Activated T-cell treated with anti-CD3 and anti-CD28 coated beads for 24 hours (primary cell): Measurements from ENCODE around the gene GMPPA.

ENCODE experiments used
- DNase-seq: peaks from one replicate; pipeline ENCODE4 v3.0.0-alpha.2; 2020; ENCODE audit warnings: low read depth

The GMPPA gene

DNA sequence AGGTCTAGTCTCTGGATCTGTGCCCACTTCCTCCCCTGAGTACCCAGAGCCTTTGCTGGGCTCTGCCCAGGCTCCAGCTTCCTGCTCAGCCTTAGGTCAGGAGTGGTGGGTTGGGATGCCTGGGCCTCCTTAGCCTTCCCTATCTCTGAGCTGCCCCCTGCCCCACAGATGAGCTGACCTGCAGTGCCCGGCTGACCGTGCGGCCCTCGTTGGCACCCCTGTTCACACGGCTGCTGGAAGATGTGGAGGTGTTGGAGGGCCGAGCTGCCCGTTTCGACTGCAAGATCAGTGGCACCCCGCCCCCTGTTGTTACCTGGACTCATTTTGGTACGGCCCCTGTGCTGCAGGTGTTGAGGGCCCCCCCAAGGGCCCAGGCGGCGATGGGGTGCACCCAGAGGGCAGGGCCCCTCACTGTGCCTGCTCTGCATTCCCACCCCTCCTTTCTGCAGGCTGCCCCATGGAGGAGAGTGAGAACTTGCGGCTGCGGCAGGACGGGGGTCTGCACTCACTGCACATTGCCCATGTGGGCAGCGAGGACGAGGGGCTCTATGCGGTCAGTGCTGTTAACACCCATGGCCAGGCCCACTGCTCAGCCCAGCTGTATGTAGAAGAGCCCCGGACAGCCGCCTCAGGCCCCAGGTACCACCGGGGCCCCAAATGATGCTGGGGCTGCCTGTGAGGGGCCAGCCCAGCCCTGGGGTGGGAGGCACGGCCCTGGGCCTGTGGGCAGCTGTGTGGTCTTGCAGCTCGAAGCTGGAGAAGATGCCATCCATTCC lies 30.1 kb upstream of the GMPPA start:
- DNase-seq, result no peak

DNA sequence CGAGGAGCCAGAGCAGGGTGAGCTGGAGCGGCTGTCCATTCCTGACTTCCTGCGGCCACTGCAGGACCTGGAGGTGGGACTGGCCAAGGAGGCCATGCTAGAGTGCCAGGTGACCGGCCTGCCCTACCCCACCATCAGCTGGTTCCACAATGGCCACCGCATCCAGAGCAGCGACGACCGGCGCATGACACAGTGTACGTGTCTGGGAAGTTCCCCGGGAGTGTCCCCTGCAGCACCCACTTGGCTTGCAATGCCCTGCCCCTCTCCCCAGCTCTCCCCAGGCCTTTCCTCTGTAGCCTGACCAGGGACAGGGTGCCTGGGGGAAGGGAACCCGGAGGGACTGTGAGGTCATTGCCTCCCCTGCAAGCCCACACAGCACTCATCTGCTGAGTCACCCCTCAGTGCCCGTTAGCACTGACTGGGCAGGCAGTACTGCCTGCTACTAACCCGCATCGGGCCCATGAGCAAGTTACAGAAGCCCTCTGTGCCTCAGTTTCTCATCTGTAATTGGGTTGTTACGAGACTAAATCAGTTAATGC lies 29.4 kb upstream of the GMPPA start:
- DNase-seq, result no peak

DNA sequence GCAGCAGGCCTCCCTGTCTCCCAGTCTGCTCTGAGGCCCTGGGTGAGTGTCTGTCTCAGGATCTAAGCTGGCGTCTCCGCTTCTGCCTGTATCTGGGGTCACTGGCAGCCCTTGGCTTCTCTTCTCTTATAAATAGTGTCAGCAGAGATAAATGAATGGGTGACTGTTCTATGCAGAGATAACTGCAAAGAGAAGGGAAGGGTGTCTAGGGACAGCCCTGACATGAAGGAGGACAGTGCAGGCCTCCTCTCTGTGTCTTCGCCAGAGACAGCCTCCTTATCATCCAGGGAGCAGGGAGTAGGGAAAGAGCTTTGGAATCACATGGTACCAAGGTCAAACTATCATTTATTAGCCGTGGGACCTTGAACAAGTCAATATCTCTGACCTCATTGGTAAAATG lies 28.3 kb upstream of the GMPPA start:
- DNase-seq, result no peak

DNA sequence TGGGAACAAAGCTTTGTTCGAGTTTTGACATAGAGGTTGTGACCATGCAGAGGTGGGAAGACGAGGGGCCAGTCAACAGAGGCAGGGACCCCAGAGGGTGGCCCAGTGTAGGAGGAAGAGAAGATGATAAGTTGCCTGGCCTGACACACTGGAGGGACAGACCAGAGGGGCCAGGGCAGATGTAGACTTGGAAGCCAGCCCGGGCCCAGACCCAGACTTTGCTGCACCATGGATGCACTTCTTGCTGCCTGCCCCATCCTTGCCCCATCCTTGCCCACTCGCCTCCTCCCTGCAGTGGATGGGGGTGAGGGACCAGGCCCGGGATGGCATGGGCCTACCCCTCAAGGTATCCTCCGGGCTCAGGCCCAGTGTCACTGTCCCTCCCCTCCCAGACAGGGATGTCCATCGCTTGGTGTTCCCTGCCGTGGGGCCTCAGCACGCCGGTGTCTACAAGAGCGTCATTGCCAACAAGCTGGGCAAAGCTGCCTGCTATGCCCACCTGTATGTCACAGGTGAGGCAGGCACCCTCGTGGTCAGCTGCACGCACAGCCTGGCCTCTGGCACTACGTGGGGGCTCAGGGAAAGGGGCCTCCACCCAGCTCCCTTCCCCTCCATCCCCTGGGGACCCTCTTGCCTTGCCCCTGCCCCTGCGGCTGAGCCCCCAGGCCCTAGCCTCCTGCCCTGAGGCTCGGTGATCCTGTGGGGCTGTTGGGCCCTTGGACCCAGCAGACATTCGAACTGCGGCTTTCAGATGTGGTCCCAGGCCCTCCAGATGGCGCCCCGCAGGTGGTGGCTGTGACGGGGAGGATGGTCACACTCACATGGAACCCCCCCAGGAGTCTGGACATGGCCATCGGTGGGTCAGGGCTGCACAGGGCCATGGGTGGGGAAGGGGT lies 27.0 kb upstream of the GMPPA start:
- DNase-seq, result no peak

DNA sequence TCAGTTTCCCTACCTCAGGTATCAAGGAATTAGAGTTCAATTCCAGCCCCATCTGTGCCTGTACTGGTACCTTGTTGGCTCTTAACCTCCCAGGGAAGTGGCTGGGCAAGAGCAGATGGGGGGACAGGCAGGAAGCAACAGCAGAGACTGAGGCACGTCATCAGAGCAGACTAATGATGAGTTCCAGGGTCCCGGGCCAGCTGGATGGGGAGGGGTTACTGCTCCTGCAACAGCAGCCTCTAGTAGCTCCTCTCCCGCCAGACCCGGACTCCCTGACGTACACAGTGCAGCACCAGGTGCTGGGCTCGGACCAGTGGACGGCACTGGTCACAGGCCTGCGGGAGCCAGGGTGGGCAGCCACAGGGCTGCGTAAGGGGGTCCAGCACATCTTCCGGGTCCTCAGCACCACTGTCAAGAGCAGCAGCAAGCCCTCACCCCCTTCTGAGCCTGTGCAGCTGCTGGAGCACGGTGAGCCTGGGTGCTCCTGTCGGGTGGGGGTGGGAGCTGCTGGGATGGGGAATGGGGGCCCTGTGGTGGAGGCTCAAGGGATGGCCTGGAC lies 26.0 kb upstream of the GMPPA start:
- no peak for DNase-seq

DNA sequence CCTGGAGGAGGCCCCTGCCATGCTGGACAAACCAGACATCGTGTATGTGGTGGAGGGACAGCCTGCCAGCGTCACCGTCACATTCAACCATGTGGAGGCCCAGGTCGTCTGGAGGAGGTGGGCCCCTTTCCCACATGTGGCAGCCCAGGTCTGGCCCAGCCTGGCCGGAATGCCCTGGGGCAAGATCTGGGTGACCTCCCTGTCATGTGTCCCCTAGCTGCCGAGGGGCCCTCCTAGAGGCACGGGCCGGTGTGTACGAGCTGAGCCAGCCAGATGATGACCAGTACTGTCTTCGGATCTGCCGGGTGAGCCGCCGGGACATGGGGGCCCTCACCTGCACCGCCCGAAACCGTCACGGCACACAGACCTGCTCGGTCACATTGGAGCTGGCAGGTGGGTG lies 25.2 kb upstream of the GMPPA start:
- no peak for DNase-seq

DNA sequence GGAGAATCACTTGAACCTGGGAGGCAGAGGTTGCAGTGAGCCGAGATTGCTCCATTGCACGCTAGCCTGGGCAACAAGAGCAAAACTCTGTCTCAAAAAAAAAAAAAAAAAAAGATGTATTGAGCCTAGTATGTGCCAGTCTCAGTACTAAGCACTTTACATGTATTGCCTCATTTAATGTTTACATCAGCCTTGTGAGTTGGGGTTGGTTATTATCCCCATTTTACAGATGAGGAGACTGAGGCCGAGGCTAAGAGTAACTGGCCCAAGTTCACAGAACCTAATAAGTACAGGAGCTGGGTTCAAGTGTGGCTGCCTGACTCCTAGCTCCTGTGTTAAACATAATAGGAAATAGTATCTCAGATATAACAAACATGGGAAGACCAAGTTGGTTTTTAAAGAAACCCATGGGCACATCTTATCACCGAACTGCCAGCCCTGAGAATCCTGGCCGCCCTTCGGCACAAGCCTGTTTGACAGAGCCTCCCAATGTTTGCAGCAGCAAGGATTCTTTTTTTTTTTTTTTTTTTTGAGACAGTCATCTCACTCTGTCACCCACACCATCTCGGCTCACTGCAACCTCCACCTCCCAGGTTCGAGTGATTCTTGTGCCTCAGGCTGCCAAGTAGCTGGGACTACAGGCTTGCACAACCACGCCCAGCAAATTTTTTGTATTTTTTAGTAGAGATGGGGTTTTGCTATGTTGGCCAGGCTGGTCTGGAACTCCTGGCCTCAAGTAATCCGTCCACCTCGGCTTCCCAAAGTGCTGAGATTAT lies 24.2 kb upstream of the GMPPA start:
- no peak for DNase-seq

DNA sequence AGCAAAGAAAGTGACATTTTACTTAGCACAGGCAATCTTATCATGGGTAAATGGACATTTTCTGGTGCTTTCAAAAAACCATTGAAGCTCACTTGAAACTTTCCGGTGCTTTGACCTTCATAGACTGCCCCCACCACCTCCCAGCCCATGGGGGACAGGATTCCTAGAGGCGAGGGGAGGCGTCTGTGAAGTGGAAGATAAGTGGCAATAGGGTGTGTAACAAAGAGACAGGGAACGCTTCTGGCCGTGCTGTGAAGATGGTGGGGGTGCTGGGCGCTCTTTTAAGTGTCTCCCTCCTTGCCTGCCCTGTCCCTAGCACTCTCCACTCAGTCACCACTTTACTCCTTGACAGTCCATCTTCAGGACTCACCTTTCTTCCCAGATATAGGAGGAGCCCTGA lies 23.4 kb upstream of the GMPPA start:
- DNase-seq, result no peak

DNA sequence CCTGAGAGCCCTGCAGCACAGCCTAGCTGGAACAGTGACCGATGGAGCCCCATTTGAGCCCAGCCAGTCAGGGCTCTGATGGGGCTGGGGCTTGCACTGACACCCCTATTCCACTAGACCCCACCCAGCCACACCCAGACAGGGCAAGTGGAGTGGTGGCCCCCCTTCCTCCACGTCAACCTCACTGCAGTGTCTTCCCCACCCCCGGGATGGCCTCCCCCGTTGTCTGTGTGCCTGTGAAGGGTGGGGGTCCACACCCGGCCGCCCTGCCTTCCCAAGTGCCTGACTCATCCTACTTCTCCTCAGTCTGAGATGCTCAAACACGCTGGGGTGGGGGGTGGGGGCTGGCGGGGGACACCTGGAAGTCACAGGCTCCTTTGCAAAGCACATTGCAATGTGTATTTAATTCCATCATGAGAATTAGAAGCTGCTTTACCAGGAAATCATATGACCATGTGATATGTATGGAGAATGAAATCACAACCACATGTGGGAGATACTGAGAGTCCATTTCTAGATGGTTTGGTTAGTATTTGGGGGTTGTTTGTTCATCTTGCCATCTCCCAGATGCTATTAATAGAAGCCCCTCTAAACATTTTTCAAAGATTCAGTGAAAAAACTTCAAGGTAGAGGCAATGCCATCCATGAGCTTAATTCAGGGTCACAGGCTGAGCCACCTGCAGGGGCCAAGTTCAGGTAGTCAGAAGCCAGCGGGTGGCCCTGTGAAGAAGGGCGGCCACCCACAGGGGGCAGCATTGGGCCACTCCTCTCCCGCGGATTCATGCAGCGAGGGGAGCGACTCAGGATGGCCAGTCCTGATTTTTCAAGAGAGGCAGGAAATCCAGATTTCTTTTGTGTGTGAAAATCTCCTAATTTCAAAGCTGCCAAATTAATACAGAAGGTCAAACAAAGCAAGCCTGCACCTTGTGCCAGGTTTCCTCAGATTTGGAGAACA lies 22.7 kb upstream of the GMPPA start:
- peak; percentile 49 for DNase-seq

DNA sequence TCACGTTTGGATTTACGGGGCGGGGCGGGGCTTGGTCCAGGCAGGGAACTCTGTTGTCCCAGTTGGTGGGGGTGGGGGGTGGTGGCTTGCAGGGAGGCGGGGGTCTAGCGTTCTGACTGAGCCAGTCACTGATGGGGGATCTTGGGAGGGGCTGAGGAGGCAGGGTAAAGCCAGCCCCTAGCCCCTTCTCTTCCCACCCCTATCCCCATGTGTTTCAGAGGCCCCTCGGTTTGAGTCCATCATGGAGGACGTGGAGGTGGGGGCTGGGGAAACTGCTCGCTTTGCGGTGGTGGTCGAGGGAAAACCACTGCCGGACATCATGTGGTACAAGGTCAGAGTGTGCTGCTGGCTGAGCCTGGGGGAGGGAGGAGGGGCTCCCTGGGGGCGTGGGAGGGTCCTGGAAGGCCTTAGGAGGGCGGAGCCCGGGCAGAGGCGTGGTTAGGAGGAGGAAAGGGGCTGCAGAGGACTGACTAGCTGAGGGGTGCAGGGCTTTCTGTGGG lies 22.0 kb upstream of the GMPPA start:
- DNase-seq, result no peak

DNA sequence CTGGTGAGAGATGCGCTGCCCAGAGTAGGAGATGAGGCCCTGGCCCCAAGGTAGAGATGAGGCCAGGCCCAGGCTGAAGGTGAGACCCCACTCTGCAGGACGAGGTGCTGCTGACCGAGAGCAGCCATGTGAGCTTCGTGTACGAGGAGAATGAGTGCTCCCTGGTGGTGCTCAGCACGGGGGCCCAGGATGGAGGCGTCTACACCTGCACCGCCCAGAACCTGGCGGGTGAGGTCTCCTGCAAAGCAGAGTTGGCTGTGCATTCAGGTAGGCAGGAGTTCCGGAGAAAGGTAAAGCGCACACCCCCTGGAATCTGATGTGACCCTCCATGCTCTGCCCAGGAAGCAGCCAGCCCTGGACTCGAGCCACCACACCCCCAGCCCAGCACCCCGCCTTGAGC lies 21.5 kb upstream of the GMPPA start:
- no peak for DNase-seq

DNA sequence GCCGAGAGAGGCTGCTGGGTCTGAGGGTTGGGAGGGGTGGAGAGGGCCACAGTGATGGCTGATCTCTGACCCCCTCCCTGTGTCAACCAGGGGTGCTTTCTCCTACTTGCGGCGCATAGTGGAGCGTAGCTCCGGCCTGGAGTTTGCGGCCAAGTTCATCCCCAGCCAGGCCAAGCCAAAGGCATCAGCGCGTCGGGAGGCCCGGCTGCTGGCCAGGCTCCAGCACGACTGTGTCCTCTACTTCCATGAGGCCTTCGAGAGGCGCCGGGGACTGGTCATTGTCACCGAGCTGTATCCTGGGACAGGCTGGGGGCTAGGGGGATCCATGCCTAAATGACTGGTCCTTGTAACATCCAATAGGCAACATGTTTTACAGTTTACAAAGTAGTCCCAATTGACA lies 20.9 kb upstream of the GMPPA start:
- DNase-seq, result no peak

DNA sequence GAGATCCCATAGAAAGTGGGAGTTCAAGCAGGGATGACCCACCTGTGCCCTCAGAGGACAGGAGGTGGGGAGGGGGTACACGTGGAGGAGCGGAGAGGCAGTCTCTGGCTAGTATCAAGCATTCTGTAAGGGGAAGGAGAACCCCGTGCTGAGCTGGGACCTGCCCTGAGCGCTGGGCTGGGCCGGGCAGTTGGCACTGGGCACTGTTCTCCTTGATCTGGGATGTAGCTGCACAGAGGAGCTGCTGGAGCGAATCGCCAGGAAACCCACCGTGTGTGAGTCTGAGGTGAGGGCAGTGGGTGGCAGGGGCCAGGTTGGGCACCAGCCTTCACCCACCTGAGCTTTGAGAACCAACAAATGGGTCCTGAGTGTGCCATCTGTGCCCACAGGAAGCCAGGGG lies 19.8 kb upstream of the GMPPA start:
- DNase-seq, result no peak

DNA sequence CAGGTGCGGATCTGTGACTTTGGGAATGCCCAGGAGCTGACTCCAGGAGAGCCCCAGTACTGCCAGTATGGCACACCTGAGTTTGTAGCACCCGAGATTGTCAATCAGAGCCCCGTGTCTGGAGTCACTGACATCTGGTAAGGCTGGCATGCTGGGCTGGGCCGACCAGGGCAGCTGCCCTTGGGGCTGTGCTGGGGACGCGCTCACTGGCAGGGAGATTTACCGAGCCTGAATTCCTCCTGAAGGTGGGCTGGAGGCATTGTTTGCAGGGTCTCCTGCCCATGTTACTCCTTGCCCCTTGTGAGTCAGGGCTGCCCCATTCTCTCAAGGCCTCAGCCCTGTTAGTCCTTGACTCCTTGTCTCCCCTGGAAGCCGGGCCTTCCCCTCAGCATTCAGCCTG lies 18.7 kb upstream of the GMPPA start:
- DNase-seq, result no peak

DNA sequence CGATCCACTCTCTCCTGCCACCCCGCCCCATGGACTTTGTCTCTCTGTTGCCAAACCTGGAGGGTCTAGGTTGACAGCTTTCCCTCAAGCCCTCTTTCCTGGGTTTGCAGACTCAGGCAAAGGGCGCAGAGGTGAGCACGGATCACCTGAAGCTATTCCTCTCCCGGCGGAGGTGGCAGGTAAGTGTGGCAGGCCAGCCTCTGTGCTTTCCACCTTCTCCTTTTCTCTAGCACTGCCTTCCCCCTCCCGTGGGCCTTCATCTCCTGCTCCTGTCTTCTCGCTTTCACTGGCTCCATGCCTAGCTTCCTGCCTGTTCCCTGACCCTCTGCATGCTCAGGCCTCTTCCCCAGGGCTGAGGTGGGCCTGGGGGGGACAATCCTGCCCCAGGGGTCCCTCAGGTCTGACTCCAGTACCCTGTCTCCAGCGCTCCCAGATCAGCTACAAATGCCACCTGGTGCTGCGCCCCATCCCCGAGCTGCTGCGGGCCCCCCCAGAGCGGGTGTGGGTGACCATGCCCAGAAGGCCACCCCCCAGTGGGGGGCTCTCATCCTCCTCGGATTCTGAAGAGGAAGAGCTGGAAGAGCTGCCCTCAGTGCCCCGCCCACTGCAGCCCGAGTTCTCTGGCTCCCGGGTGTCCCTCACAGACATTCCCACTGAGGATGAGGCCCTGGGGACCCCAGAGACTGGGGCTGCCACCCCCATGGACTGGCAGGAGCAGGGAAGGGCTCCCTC lies 15.9 kb upstream of the GMPPA start:
- no peak for DNase-seq

DNA sequence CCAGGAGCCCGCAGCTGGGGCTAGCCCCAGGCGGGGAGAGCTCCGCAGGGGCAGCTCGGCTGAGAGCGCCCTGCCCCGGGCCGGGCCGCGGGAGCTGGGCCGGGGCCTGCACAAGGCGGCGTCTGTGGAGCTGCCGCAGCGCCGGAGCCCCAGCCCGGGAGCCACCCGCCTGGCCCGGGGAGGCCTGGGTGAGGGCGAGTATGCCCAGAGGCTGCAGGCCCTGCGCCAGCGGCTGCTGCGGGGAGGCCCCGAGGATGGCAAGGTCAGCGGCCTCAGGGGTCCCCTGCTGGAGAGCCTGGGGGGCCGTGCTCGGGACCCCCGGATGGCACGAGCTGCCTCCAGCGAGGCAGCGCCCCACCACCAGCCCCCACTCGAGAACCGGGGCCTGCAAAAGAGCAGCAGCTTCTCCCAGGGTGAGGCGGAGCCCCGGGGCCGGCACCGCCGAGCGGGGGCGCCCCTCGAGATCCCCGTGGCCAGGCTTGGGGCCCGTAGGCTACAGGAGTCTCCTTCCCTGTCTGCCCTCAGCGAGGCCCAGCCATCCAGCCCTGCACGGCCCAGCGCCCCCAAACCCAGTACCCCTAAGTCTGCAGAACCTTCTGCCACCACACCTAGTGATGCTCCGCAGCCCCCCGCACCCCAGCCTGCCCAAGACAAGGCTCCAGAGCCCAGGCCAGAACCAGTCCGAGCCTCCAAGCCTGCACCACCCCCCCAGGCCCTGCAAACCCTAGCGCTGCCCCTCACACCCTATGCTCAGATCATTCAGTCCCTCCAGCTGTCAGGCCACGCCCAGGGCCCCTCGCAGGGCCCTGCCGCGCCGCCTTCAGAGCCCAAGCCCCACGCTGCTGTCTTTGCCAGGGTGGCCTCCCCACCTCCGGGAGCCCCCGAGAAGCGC lies 15.0 kb upstream of the GMPPA start:
- no peak for DNase-seq

DNA sequence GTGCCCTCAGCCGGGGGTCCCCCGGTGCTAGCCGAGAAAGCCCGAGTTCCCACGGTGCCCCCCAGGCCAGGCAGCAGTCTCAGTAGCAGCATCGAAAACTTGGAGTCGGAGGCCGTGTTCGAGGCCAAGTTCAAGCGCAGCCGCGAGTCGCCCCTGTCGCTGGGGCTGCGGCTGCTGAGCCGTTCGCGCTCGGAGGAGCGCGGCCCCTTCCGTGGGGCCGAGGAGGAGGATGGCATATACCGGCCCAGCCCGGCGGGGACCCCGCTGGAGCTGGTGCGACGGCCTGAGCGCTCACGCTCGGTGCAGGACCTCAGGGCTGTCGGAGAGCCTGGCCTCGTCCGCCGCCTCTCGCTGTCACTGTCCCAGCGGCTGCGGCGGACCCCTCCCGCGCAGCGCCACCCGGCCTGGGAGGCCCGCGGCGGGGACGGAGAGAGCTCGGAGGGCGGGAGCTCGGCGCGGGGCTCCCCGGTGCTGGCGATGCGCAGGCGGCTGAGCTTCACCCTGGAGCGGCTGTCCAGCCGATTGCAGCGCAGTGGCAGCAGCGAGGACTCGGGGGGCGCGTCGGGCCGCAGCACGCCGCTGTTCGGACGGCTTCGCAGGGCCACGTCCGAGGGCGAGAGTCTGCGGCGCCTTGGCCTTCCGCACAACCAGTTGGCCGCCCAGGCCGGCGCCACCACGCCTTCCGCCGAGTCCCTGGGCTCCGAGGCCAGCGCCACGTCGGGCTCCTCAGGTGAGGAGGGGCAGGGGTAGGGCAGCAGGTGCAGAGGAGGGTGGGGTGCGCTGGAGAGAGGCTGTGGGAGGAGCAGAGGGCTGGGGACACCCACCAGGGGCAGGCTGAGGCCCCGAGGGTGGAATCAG lies 14.1 kb upstream of the GMPPA start:
- DNase-seq, result no peak

DNA sequence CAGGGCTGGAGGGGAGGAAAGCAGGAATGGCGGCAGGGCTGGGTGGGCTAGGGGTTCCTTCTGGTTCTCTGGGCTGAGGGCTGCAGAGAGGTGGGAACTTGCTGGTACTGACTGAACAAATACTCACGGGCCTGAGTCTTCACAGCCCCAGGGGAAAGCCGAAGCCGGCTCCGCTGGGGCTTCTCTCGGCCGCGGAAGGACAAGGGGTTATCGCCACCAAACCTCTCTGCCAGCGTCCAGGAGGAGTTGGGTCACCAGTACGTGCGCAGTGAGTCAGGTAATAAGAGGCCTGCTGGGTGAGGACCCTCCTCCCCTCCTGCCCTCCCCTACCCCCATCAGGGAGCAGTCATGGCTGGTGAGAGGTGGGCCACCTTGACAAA lies 13.5 kb upstream of the GMPPA start:
- no peak for DNase-seq
